GM18858 (cell line): ENCODE measurements around the gene BABAM2.

Experiments
- ATAC-seq: cut with Tn5 transposase; IDR thresholded peaks from one replicate; pipeline ENCODE4 v1.9.1; 2021; ENCODE audit not compliant: unreplicated experiment

Gene BABAM2

DNA sequence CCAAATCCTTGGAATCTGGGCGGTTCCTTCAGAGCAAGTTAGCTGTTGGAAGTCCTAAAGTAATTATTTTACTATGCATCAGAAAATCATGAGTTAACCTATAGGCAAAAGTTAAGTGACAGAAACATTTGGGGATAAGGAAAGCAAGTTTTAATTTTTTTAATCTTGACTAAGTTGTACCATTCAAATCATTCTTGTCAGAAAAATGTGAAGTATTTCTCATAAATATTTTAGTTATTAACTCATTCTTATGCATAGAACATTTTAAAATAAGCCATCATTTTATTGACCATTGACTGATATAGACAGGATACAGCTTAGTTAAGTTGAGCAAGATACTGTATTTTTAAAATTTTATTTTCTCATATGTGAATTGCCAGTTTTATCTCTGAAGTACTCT is 403.9 kb downstream of the BABAM2 start:
- no peak for ATAC-seq

DNA sequence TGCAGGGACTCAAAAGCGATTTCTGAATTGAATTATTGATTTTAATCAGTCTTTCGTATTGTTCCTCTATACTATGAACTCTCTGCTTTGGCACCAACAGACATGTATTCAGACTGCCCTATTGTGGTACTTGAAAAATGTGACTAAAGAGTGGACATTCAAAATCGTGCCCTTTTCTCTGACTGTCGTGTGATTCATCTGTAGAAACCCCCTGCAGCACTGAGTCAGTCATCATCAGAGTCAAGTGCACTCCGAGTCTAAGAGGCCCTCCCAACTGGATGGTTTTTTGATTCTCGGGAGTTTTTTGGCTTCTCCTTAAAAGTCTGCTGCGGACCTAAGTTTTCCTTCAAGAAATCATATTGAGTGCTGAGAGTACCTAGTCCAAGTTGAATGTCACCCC is 405.7 kb downstream of the BABAM2 start:
- ATAC-seq: no peak

DNA sequence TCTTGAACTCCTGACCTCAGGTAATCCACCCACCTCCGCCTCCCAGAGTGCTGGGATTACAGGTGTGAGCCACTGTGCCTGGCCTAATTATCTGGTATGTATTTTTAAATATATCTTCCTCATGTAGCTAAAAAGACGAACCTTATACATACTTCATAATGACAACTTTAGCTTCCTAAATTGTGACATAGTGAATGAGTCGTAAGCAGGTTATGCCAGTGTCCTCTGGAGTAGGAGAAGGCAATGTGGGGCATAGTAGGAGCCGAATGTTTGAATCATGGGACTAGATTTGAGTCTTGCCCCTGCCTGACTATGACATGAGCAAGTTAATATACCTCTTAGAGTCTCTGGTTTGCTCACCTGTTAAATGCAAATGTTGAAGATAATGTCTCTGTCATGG is 406.4 kb downstream of the BABAM2 start:
- ATAC-seq: no peak

DNA sequence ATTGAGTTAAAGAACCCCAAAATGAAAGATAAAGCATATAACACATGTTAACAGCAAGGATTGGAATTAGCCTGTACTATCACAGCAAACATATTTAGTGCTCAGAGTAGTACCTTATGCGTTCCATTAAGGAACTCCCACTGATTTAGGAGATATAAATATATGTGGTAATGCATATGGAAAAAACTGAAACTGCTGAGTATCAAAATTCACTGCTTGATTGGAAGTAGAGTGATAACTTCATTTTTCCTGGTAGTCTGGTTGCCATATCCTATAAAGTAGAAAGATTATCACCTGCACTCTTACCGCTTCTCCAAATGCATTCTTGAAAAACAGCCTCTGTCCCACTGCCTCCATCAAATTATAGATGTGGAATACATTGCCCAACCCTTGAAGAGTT is 407.0 kb downstream of the BABAM2 start:
- ATAC-seq: no peak

DNA sequence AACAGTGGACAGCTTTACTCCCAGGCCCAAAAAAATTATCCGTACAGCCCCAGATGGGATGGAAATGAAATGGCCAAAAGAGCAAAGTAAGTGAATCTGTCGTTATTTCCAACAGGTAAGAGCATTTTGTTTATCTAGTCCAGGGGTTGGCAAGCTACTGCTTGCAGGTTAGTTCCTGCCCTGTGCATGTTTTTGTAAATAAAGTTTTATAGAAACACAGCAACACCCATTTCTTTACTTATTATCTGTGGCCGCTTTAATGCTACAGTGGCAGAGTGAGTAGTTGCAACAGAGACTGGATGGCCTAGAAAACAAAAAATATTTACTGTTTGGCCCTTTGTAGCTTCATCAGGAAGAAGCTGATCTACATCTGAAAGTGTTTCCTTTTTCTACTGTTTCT is 407.9 kb downstream of the BABAM2 start:
- ATAC-seq: no peak

DNA sequence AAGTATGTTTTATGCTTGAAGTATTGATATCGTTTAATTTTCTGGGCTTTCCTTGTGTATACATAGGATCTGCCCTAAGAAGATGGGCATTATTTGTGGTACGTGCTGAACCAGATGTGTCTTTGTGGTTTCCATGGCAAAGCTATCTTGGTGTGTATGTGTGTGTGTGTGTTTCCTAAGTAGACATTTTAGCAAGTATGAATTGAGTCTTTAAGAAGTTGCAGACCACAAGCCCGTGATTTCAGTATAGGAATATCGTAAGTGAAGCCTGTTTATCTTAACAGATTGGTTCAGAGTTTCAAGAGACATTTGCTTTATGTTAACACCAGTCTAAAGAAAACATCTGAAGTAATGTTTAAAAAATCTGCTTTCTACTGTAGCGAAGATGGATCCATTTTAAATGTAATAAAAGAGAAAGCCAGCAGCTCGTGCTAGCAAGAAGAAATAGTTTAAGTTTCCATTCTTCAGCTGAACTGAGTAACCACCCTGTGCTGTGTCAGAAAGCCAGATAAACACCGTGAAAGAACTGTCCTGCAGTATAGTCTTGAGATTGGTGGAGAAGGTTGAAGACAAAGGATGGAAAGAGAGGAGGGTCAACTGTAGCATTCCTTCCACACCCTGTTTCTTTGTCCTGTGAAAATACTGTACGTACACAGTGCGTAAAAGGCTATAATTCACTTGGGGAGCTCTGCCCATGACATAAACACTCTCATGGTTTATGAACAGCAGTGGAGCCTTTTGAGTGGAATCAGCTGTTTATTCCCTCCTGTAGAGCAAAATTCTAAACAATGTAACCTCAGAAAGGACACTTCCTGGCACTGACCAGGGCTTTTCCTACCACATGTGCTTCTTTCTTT is 410.2 kb downstream of the BABAM2 start:
- ATAC-seq: no peak

DNA sequence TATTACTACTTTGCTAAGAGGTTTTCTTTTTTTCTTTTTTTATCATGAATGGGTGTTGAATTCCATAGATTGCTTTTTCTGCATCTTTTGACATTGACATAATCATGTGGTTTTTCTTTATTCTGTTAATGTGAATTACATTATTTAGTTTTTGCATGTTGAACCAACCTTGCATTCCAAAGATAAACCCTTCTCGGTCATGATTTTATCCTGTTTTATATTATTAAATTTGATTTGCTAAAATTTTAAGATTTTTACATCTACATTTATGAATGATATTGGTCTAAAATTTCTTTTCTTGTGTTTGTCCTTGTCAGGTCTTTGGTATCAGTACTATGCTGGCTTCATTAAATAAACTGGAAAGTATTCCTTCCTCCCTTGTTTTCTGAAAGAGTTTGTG is 414.7 kb downstream of the BABAM2 start:
- ATAC-seq: no peak

DNA sequence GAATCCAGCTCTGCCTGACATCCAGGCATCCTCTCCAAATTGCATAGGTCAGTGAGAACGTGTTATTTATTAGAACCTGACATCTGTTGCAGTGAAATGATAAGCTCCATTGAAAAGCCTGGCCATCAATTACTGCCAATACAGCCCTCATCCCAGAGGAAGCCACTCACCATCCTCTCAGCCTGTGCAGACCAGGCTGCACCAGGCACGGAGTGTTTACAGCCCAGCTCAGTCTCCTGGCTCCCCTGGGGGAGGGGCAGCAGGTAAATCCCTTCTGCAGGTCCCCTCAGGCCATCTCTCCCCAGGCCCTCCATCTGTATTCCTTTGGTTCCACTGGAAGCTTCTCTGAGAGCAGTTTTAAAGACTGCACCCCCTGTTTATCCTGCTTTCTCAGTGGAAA is 419.6 kb downstream of the BABAM2 start:
- no peak for ATAC-seq

DNA sequence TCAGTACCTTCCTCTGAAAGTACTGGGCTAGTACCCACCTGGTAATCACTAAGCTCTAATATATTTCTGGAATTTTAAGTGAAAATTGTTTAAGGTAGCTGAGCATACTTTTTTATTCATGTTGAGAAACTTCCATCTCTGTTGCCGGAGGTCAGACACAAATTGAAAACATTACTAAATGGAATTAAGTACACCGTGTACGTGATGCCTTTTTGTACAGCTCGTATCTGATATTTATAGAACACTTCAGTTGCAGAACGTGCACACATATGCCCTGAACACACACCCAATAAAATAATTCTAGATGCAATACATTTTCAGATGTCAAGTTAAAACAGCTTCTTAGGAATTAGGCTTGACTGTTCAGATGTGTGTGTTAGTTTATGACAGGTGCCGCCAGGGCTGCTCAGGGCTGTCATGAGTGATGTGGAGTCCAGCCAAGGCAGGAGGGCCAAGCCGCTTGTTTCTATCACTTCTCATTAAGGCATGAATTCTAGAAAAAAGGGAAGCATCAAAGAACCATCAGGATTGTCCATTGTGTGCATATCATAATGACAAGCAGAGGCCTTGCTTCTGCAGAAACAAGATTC is 421.2 kb downstream of the BABAM2 start:
- no peak for ATAC-seq

DNA sequence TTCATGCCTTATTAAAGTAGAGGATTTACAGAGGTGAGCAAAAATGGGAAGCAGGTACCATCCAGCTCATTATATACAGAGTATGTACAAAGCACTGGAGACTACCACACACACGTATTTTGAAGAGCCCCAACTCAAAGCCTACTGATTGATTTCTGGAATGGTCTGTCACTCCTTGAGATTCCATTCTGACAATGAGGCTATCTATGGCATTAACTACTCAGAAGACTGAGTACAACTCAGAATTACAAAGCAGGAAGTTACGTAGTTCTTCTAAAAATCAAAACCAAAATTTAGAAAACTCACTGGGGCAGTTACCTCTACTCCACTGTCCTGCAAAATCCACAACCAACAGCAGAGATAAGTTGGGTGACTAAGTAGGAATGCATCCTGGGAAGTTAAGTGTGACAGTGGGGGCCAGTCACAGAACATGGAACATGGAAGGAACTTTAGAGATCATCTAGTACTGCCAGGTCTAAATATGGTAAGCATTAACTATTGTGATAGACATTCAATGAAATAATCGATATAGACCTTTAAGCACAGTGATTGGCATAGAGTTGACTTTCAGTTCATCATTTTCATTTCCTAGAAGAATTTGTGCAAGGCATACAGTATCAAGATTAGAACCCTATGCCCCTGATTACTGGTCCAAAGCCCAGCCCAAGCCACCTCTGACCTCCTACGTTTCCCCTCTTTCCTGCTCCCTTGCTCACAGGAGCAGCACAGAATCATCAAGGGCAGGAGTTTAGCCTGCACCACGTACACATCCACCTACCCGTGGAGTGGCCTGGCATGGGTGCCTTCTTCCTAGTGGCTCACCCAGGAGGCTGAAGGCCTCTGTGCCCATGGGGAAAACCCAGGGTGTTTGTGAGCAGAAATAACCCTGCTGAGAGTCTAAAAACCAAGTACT is 422.0 kb downstream of the BABAM2 start:
- ATAC-seq: no peak

DNA sequence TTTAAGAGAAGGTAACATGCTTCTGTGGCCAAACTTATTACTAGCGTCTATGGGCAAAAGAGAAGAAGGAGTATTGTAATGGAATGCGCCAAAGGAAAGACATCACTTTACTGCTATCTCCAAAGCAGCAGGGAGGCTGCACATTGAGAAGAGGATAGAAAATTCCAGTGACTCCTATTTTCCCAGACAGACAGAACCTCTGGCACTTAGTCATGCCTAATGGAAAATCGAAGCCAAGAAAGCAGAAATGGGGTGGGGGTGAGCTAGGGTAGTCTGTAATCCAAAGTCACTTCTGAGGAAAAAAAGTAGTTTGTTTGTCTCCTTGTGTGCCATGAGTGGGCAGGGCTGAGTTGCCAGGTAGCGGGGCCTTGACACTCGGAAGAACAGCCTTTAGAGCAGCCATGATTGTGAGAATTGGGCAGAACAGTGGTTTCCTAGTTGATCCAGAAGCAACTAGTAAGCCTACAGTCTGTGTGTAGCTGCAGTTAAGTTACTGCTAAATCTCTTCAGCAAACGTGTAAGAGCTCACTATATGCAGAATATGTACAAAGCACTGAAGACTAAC is 422.8 kb downstream of the BABAM2 start:
- ATAC-seq: no peak

DNA sequence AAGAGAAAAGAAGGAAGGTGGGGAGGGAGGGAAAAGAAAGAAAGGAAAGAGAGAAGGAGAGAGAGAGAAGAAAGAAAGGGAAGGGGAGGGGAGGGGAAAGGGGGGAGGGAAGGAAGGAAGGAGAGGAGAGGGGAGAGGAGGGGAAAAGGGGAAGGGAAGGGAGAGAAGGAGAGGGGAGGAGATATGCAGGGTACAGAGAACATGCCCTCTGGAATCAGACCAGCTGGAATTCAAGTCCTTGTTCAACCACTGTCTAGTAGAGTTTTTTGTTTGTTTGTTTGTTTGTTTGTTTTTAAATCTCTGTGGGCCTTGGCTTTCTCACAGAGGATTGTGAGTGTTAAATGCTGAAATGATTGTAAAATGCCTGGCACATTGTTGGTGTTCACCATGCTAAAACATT is 424.4 kb downstream of the BABAM2 start:
- no peak for ATAC-seq

DNA sequence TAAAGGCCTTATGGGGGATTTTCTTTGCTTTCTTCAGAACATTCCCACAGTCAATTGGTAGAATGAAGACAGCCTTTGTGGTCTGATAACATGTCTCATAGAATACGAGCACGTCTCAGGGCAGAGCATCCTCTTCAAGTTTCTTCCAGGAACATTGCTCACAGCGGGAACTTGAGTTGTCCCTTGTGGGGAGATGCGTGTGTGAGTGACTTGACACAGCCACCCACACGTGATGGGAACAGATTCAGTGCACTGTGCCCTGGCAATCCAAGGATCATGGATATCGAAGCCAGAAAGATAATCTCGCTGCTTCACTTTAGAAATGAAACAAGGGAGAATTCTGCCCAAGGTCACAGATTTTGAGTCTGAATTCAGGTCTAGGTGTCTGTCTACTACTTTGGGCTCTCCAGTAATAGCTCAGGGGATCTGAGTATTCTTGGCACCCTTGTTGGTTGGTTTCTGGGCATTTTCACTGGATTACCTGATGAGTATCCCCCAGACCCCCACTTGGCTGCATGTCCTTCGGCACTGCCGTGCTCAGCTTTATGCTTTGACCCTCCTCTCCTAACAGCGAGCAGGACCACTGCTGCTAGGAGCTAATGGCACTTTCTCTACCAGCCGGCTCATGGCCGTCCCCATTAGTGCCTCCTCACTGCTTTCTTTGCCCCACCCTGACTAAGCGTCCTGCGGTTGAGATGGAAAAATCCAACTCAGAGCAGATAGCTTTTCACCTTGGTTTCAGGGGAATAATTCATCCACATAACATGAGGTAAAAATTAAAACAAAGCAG is 426.2 kb downstream of the BABAM2 start:
- ATAC-seq: no peak

DNA sequence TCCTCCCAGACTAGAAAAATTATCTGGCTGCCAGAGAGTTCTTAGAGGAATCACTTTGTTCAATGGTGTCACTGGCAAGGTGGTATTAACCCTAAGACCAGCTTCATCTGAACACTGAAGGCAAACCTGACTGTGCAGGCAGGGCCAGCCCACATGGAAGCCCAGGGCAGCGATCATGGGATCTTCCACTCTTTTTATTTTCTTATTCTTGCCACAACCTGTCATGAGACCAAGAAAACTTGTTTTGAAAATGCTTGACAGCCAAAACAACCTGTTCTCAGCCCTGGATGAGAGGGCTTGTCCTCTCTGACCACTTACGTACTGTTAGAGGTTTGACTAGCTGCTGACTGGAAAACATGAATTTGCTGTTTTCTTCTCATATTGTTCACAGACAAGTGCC is 426.9 kb downstream of the BABAM2 start:
- no peak for ATAC-seq

DNA sequence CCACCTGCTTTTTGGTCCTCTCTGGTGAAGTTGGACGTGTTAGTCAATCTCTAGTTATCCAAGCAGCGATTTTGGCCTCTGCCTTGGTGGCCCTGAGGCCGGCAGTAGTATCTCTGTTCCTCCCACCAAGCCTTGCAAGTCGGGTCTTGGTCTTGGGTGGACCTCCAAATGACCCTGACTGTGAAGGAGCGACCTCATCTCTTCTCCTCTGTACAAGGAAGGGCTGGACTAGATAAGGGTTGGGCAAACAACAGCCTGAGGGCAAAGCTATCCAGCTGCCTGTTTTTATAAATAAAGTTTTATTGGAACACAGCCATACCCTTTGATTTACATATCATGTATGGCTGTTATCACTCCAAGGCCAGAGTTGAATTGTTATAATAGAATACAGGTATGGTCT is 427.5 kb downstream of the BABAM2 start:
- ATAC-seq: no peak

DNA sequence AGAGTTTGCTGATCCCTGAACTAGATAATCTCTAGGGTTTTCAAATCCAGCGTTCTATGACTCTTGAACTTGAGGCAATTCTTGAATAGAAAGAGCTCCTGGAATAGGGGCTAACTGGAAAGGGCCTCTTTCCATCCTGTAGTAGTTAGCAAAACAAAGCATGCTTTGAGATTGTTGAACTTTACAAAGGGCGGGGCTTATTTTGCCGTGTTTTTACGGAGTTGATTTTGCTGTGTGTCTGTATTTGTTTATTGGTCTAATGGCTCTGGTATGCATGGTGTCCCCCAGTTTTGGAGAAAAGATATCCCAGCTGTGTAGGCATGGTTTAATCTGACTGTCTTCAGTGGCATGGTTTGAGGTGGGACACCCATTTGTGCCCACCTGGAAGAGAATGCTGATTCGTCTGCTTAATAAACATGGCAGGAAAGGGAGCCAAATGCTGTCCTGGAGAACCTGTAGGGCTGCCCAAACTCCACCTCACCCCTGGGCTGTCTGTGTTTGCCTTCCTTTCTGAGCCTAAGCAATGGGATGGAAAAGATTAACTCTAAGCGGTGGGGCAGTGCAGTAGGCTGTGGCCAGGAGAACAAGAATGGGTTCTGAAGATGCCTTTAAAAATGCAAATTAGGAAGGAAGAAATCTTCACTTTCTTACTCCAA is 428.1 kb downstream of the BABAM2 start:
- no peak for ATAC-seq

DNA sequence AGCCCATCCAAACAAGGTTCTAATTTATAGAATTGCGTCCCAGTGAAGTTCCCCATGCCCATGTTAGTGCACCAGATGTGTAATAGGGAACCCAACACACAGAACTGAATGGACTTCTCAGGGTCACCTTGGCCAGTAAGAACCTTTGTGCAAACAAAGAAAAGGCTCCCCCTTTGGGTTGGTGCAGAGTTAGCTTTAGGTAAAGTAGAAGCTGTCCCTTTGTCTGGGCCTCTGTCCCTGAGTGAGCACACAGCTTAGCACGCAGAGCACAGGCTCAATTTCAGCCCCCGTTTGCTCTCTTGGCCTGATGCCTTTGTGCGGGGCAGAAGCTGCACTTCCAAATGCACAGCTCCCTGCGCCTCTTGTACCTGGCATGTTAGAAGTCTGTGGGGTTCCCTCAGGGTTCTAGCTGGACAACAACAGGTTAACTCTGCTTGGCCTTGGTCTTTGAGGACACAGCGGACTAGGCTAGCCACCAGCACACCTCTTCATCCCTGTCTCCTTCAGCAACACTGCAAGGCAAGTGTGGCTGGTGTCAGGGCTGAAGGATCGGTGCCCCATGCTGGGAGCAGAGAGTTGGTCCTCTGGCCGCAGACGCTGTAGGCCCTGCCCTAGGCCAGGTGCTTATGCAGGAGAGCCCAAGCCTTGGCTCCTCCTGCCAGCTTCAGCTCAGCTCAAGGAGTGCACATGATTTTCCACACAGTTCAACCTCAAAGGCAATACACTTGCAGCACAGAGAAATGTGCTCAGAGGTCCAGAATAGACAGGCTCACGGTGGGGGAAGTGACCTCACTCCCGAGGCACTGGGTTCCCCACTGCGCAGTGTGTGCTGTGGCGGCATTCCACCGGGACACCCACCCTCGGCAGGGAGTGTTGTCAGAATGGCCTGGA is 428.8 kb downstream of the BABAM2 start:
- no peak for ATAC-seq

DNA sequence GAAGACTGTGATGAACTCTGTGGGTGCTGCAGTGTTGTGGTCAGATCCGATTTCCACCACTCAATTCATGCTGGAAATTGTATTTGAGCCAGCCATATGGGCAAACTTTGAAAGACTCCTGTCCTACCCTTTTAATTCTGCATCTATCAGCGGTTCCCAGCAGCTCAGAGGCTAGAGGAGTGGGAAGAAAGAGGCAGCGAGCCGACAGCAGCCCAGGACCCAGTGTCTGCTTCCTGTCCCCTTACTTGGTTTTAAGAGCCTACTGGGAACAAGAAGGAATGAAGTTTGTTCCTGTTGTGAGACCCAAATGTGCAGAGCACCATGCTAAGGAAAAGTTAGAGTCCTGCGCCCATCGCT is 429.5 kb downstream of the BABAM2 start:
- no peak for ATAC-seq

DNA sequence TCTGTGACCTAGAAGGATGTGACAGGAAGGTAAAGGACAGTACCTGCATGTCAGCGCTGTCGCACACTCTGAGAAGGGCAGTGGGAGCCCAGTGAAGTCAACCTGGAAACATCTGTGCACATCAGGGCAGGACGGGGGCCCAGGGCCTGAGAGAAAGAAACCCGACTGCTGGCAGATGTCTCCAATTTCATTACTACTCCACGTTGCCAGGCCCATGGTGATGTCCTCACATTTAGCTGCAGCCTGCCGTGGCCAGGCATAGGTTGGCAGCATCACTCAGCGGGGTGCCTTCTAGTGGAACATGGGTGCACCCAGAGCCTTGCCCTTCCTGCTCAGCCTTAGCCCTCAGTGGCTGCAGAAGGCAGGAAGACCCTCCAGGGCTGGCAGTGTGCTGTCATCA is 429.8 kb downstream of the BABAM2 start:
- ATAC-seq: no peak
